DOHH2 (cell line): Measurements from ENCODE around the gene TRAF3IP3.

Experiments used
- H3F3A ChIP-seq: fragments of 200-600 bp; sonication (generic), shearing (Covaris generic); 2 replicates; pipeline ENCODE4 v1.6.0; 2016; ENCODE audit warnings: antibody characterized with exemption, mild to moderate bottlenecking; ENCODE audit not compliant: control insufficient read depth, insufficient read depth
- H3K27ac ChIP-seq: fragments of 200-600 bp; sonication (generic); 2 replicates; pipeline ENCODE4 v1.5.1; 2014; ENCODE audit warnings: low read depth, mild to moderate bottlenecking, low read length, moderate library complexity
- H3K27me3 ChIP-seq: fragments of 200-600 bp; sonication (generic); 2 replicates; pipeline ENCODE4 v1.6.1; 2014; ENCODE audit warnings: mild to moderate bottlenecking, low read length, mixed read lengths; ENCODE audit not compliant: control insufficient read depth
- H3K36me3 ChIP-seq: fragments of 200-600 bp; sonication (generic); 2 replicates; pipeline ENCODE4 v1.6.1; 2014; ENCODE audit warnings: mild to moderate bottlenecking, low read length, moderate library complexity, mixed read lengths; ENCODE audit not compliant: control insufficient read depth
- H3K4me1 ChIP-seq: fragments of 200-600 bp; sonication (generic); 2 replicates; pipeline ENCODE4 v1.6.1; 2014; ENCODE audit warnings: mild to moderate bottlenecking, low read length, mixed read lengths; ENCODE audit not compliant: control insufficient read depth
- H3K4me2 ChIP-seq: fragments of 200-600 bp; sonication (generic); 2 replicates; pipeline ENCODE4 v1.6.0; 2014; ENCODE audit warnings: mild to moderate bottlenecking, low read length, moderate library complexity
- H3K4me3 ChIP-seq: fragments of 200-600 bp; sonication (generic); 2 replicates; pipeline ENCODE4 v1.5.1; 2014; ENCODE audit warnings: mild to moderate bottlenecking, low read length, mixed read lengths
- H3K79me2 ChIP-seq: fragments of 200-600 bp; sonication (generic); 2 replicates; pipeline ENCODE4 v1.6.1; 2014; ENCODE audit warnings: mild to moderate bottlenecking, low read length, mixed read lengths; ENCODE audit not compliant: control insufficient read depth
- H3K9me2 ChIP-seq: fragments of 200-600 bp; sonication (generic); replicated peaks from 2 replicates; pipeline ENCODE4 v1.6.1; 2014; ENCODE audit warnings: mild to moderate bottlenecking, low read length, mixed read lengths; ENCODE audit not compliant: control insufficient read depth
- H3K9me3 ChIP-seq: fragments of 200-600 bp; sonication (generic); 2 replicates; pipeline ENCODE4 v1.6.1; 2014; ENCODE audit warnings: antibody characterized with exemption, low read length, mixed read lengths; ENCODE audit not compliant: control insufficient read depth, insufficient read depth
- H4K20me1 ChIP-seq: fragments of 200-600 bp; sonication (generic); 2 replicates; pipeline ENCODE4 v1.6.0; 2014; ENCODE audit warnings: low read depth, mild to moderate bottlenecking, antibody characterized with exemption, low read length, moderate library complexity; ENCODE audit not compliant: control insufficient read depth, insufficient read depth
- EZH2phosphoT487 ChIP-seq: fragments of 200-600 bp; sonication (generic); IDR thresholded peaks from 2 replicates; pipeline ENCODE4 v1.6.1; 2017; ENCODE audit warnings: borderline replicate concordance, mild to moderate bottlenecking, antibody characterized with exemption, low read length, moderate library complexity, mixed read lengths
- TF ChIP-seq, protein P1 (sequence below): fragments of 200-600 bp; sonication (generic); IDR thresholded peaks from one replicate; pipeline ENCODE4 v1.5.1; 2014; ENCODE audit warnings: antibody characterized with exemption, mild to moderate bottlenecking, low read depth, low read length; ENCODE audit not compliant: poor library complexity, severe bottlenecking

The TRAF3IP3 gene

GRCh38 chr1:209800984-209801834, 45.4 kb downstream of the TRAF3IP3 start:
- Histone ChIP-seq H3K27ac (no peak overlapping the region), H3F3A (no peaks in the 10 kb centered on the region), H3K4me2 (no peak overlapping the region), H3K9me3 (no peaks in the 10 kb centered on the region), H3K9me2 (no peaks in the 10 kb centered on the region), H3K4me1 (peaks cover 2% of the 10 kb centered on the region; the same call in 1 of the 2 replicates), H3K4me3 (no peak overlapping the region), H3K79me2 (no peaks in the 10 kb centered on the region), H4K20me1 (no peaks in the 10 kb centered on the region), H3K36me3 (no peaks in the 10 kb centered on the region), H3K27me3 (peaks cover 12% of the 10 kb centered on the region)
- TF ChIP-seq, protein P1, sequence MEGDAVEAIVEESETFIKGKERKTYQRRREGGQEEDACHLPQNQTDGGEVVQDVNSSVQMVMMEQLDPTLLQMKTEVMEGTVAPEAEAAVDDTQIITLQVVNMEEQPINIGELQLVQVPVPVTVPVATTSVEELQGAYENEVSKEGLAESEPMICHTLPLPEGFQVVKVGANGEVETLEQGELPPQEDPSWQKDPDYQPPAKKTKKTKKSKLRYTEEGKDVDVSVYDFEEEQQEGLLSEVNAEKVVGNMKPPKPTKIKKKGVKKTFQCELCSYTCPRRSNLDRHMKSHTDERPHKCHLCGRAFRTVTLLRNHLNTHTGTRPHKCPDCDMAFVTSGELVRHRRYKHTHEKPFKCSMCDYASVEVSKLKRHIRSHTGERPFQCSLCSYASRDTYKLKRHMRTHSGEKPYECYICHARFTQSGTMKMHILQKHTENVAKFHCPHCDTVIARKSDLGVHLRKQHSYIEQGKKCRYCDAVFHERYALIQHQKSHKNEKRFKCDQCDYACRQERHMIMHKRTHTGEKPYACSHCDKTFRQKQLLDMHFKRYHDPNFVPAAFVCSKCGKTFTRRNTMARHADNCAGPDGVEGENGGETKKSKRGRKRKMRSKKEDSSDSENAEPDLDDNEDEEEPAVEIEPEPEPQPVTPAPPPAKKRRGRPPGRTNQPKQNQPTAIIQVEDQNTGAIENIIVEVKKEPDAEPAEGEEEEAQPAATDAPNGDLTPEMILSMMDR, result no peak
- no peak for TF ChIP-seq EZH2phosphoT487

DNA sequence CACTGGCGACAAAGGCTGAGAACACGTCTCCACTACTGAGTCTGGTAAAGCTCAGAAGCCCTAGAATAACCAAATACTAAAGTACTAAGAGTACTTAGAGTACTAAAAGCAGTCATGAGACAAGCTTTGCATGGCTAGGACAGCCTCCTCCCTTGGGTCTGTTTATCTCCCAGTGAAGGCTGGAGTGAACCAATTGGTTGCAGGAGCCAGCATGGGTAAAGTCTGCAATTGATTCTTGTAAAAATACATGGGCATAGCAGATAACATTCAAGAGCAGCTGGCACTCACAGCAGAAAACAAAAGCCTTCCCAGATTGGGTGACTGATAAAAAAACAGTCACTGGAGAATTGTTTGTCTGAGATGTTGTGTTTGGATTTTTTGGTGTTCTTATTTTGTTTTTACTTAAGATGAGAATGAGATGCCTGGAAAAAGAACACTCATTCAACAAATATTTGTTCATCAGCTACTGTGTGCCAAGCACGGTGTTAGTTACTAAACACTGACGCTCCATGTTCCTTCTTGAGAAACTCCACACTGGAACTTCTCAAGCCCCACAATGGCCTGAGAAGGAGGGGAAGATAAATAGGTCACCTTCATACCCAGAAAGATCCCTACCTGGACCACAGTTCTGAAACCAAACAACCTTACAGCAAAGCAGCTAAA, 46.4 kb downstream of the TRAF3IP3 start:
- Histone ChIP-seq H3K27ac (no peak overlapping the region), H3K9me2 (no peaks in the 10 kb centered on the region), H4K20me1 (no peaks in the 10 kb centered on the region), H3K36me3 (no peaks in the 10 kb centered on the region), H3K4me1 (peaks cover 5% of the 10 kb centered on the region; the same call in 1 of the 2 replicates), H3K27me3 (peaks cover 10% of the 10 kb centered on the region), H3K4me3 (no peak overlapping the region), H3F3A (no peaks in the 10 kb centered on the region), H3K9me3 (no peaks in the 10 kb centered on the region), H3K79me2 (no peaks in the 10 kb centered on the region), H3K4me2 (no peak overlapping the region)
- TF ChIP-seq EZH2phosphoT487, result no peak
- TF ChIP-seq, protein P1, result no peak

GRCh38 chr1:209802780-209803152, 46.9 kb downstream of the TRAF3IP3 start:
- Histone ChIP-seq H3K4me3 (no peak overlapping the region), H3K27ac (no peak overlapping the region), H3K4me2 (no peak overlapping the region), H4K20me1 (no peaks in the 10 kb centered on the region), H3F3A (no peaks in the 10 kb centered on the region), H3K9me2 (no peaks in the 10 kb centered on the region), H3K4me1 (peaks cover 5% of the 10 kb centered on the region; the same call in 1 of the 2 replicates), H3K9me3 (no peaks in the 10 kb centered on the region), H3K79me2 (no peaks in the 10 kb centered on the region), H3K36me3 (no peaks in the 10 kb centered on the region), H3K27me3 (peaks cover 10% of the 10 kb centered on the region)
- TF ChIP-seq EZH2phosphoT487, result no peak
- TF ChIP-seq, protein P1, result no peak
